Muscle of back (tissue), 13 donors: ENCODE results near the gene ALDH2. TPM values are rescaled to one million over a fixed set of nuclear protein-coding genes. Genes with fewer than 3 reads are reported as not detected.
A peak's percentile ranks its signal among the peaks of the same experiment; 100 is the strongest.
"Not testable (repeated sequence)": the region's sequence is repeated elsewhere in the genome, so short reads cannot be mapped to it uniquely, and the experiment has no call there.

Experiments
- DNase-seq, 3 donors: peaks; one replicate each; pipeline versions ENCODE4 v3.0.0 to v3.0.0-alpha.2; 2013
- long read RNA-seq, 9 donors: transcript quantifications; one replicate each; lab custom pipeline, GENCODE V29; 2026
- polyA plus RNA-seq, 10 donors: library from polyadenylated mRNA; unstranded; fragments of 120-200 nt; gene quantifications; one replicate each; pipeline ENCODE4 v1.2.1, GENCODE V29; 2013; ENCODE audit not compliant: insufficient read length in 10 of 10

ALDH2 gene
- polyA plus RNA-seq: 10 to 100 TPM; 27.2 to 55.4 (median 35.1) TPM
- long read RNA-seq, donor 1, full-length matches to known transcripts: 9 of 9 reads
- long read RNA-seq, donor 1, partial matches to known transcripts: 0 of 9 reads
- long read RNA-seq, donor 1, other reads (novel, unspliced or antisense): 0 of 9 reads
- long read RNA-seq, donor 2, full-length matches to known transcripts: 4 of 4 reads
- long read RNA-seq, donor 2, partial matches to known transcripts: 0 of 4 reads
- long read RNA-seq, donor 2, other reads (novel, unspliced or antisense): 0 of 4 reads
- long read RNA-seq, donor 3: 0 reads
- long read RNA-seq, donor 4, full-length matches to known transcripts: 5 of 5 reads
- long read RNA-seq, donor 4, partial matches to known transcripts: 0 of 5 reads
- long read RNA-seq, donor 4, other reads (novel, unspliced or antisense): 0 of 5 reads
- long read RNA-seq, donor 5, full-length matches to known transcripts: 16 of 16 reads
- long read RNA-seq, donor 5, partial matches to known transcripts: 0 of 16 reads
- long read RNA-seq, donor 5, other reads (novel, unspliced or antisense): 0 of 16 reads
- long read RNA-seq, donor 6, full-length matches to known transcripts: 9 of 9 reads
- long read RNA-seq, donor 6, partial matches to known transcripts: 0 of 9 reads
- long read RNA-seq, donor 6, other reads (novel, unspliced or antisense): 0 of 9 reads
- long read RNA-seq, donor 7, full-length matches to known transcripts: 4 of 4 reads
- long read RNA-seq, donor 7, partial matches to known transcripts: 0 of 4 reads
- long read RNA-seq, donor 7, other reads (novel, unspliced or antisense): 0 of 4 reads
- long read RNA-seq, donor 8, full-length matches to known transcripts: 4 of 4 reads
- long read RNA-seq, donor 8, partial matches to known transcripts: 0 of 4 reads
- long read RNA-seq, donor 8, other reads (novel, unspliced or antisense): 0 of 4 reads
- long read RNA-seq, donor 9: 0 reads

GRCh38 chr12:111766608-111767361 is at the start of gene ALDH2:
TSS of gene ALDH2 (plus strand) at chr12:111766933. CDS start at chr12:111766983, 50 bp downstream.
- DNase-seq: peak; percentile 71 to 92 (median 81)

DNA sequence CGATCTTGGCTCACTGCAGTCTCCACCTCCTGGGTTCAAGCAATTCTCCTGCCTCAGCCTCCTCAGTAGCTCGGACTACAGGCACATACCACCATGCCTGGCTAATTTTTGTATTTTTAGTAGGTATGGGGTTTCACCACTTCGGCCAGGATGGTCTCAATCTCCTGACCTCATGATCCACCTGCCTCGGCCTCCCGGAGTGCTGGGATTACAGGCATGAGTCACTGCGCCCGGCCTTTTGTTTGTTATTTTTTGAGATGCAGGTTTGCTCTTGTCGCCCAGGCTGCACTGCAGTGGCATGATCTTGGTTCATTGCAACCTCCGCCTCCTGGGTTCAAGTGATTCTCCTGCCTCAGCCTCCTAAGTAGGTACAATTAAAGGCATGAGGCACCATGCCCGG is 47.4 kb upstream of the ALDH2 start:
- not testable (repeated sequence) for DNase-seq

- no peak for DNase-seq
Observed at GRCh38 chr12:111720457-111720856, 46.3 kb upstream of the ALDH2 start.

DNA sequence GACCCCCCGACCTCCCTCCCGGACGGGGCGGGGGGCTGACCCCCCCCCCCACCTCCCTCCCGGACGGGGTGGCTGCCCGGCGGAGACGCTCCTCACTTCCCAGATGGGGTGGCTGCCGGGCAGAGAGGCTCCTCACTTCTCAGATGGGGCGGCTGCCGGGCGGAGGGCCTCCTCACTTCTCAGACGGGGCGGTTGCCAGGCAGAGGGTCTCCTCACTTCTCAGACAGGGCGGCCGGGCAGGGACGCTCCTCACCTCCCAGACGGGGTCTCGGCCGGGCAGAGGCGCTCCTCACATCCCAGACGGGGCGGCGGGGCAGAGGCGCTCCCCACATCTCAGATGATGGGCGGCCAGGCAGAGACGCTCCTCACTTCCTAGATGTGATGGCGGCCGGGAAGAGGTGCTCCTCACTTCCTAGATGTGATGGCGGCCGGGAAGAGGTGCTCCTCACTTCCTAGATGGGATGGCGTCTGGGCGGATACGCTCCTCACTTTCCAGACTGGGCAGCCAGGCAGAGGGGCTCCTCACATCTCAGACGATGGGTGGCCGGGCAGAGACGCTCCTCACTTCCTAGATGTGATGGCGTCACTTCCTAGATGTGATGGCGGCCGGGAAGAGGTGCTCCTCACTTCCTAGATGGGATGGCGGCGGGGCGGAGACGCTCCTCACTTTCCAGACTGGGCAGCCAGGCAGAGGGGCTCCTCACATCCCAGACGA is 42.9 kb upstream of the ALDH2 start:
- not testable (repeated sequence) for DNase-seq

GRCh38 chr12:111728795-111729194 is 37.9 kb upstream of the ALDH2 start:
- DNase-seq: no peak

GRCh38 chr12:111730420-111730819 is 36.3 kb upstream of the ALDH2 start:
- DNase-seq: no peak

- no peak for DNase-seq
Observed at GRCh38 chr12:111732786-111733185, 33.9 kb upstream of the ALDH2 start.

GRCh38 chr12:111733340-111733915 is 33.3 kb upstream of the ALDH2 start:
- no peak for DNase-seq

DNA sequence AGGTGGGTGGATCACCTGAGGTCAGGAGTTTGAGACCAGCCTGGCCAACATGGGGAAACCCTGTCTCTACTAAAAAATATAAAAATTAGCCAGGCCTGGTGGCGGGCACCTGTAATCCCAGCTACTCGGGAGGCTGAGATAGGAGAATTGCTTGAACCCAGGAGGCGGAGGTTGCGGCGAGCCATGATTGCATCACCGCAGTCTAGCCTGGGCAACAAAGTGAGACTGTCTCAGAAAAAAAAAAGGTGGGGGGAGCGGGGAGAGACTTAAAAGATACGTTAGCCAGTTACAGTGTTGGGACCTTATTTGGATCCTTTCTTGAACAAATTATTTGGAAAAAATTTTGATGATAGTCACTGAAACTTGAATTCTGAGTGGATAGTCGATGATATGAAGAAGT is 27.2 kb upstream of the ALDH2 start:
- not testable (repeated sequence) for DNase-seq

- no peak for DNase-seq
Observed at GRCh38 chr12:111741235-111741812, 25.4 kb upstream of the ALDH2 start.

DNA sequence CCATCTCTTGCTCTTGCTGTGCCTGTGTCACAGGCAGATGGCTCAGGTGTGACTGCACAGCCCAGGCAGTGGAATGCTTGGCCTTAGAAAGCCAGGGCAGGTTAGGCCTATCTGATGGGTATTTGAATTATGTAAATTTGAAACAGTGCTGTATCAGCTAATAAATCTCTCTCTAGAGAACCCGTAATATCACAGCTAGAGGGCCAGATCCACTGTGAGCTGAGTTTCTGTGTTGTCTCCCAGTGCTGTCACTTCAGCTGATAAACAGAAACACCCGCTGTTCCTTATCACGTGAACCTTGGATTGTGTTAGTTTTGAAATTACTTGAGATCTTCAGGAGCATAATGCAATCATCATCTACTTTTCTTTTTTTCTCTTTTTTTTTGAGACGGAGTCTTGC is 21.5 kb upstream of the ALDH2 start:
- no peak for DNase-seq

DNA sequence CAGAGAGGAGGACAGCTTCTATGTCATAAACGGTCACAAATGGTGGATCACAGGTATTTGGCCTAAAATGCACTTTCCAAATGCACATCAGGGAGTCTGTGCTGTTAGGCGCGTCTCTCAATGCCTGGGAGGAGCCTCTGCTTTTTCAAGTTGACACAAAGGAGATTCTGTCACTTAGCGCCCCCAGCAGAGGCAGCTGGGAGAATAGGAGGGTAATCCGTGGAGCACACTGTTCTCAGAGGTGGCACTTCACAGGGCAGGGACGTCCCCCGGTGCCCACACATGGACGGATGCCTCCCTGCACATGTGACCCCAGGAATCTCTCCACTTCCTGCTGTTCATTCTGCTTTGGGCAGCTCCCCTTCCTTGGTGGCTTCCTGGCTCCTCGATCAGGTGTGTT is 19.4 kb upstream of the ALDH2 start:
- DNase-seq: no peak

- DNase-seq: peak in 2 of 3 donors; percentile 67 to 81
Observed at GRCh38 chr12:111748151-111748672, 18.5 kb upstream of the ALDH2 start.

DNA sequence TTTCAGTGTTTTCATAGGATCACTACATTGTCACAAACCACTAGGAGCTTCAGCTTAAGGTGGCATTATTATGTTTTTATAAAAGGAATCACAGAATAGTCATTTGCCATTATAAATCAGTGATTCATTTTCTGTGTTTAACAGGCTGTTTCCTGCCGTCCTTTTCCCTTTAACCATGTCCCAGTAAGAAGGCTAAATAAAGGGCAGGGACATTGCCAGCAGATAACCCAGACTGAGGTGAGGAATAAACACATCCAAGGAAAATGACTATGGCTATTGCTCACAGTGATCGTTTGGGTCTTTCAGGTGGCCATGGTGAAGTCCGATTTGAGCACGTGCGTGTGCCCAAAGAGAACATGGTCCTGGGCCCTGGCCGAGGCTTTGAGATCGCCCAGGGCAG is 17.9 kb upstream of the ALDH2 start:
- no peak for DNase-seq

DNA sequence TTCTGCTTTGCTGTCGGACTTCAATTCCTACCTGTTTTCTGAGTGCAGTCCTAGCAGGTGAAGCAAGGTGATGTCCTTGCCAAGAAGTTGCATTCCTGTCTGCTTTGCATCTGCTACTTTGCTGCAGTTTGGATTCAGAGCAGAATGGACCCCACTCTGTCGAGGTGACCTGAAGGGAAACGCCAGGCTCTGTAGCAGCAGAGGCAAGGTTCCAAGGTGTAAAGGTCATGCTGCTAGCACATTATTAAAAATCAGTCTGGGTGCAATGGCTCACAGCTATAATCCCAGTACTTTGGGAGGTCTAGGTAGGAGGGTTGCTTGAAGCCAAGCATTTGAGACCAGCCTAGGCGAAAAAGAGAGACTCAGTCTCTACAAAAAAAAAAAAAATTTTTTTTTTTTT is 17.3 kb upstream of the ALDH2 start:
- no peak for DNase-seq

GRCh38 chr12:111753144-111753881 is 13.4 kb upstream of the ALDH2 start:
- DNase-seq: peak in 1 of 3 donors; percentile 70

DNA sequence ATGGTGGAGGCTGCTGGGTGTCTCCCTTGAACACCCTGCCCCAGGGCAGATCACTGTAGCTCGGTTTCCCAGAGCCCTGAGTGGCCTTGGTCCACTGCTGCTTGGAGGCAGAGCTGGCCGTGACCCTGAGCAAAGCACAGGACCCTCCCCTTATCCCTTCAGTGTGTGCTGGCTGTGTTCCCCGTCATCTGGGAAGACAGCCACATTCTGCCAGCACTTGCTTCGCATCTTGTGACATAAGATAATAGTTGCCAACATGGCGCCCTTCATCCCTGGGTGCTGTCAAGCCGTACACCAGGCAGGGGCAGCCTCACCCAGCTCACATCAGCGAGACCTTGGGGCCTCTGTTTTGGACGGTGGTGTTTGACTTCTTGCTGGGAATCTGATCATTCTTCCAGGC is 12.1 kb upstream of the ALDH2 start:
- no peak for DNase-seq

DNA sequence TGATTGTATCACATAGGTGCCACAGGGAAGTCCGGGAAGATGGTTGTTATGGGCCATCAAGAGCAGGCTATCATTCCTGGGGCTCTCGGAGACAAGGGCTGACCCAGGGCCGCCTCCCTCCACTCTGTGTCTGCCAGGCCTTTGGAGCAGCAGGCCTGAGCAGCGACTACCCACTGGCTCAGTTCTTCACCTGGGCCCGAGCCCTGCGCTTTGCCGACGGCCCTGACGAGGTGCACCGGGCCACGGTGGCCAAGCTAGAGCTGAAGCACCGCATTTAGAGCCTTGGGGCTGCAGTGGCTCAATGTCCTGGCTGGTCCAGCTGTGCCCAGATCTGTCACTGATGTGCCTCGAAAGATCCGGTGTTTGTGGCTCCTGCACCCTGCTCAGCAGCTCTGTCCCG is 10.5 kb upstream of the ALDH2 start:
- no peak for DNase-seq

DNA sequence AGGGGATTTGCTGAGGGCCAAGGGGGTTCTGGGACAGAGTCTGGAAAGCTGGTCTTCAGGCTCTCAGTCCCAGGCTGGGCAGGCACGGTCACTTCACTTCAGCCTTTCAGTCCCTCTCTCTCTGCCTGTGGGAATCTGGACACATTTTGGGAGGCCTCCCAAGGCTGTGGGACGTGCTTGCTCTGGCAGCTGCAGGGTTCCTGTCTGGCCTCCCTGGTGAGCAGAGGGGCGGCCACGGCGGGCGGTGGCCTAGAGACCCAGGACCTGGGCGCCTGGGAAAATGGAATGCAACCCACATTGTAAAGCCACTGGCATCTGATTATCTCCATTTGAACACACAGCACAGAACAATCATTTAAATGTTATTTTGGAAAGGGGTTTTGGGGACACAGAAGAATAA is 10.1 kb upstream of the ALDH2 start:
- no peak for DNase-seq
